Measurements from ENCODE around the gene CHCHD3. TPM values are rescaled to one million over a fixed set of nuclear protein-coding genes. Genes with fewer than 3 reads are reported as not detected.

Gene CHCHD3
- total and polyA plus RNA-seq, 2 of the 4 experiments (the other 2 are of a cell fraction): 56.9 to 141 TPM

DNA sequence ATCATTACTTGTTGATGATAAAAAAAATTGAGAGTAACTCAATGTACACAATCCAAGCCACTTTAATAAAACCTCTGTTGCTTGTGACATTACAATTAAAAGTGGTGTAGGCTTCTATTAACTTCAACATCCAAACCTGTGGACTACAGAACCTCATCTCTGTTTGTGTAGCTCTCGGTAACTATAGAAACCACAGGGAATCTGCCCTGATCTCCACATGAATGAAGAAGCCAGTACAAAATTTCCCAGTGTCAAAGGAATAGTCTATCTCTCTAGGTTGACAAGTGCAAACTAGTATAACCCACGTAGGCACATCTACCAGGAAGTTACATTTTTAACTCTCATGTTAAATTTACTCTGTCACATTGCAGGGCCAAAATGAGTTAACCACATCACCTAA, 204.3 kb downstream of the CHCHD3 start:
- peaks cover 3 to 7% of the 10 kb centered on the region in 2 experiments; a peak in 2 of 4 replicates for H3K79me1 ChIP-seq (ENCODE audit: low read depth in 1 of 2, low read length in 2 of 2)
- no peak overlapping the region for H2AK5ac ChIP-seq (ENCODE audit: low read depth, low read length)
- dilution Hi-C loops (cut with HindIII; ENCODE audit: low sequenced_read_pairs, unreplicated experiment) (no loop called here), in situ Hi-C loops (cut with MboI; ENCODE audit: low sequenced_read_pairs) (no loop called here), intact Hi-C loops (cut with micrococcal nuclease) (no loop called here)
- POLR2A ChIA-PET (ENCODE audit: unreplicated experiment): no interaction called here
- no peak overlapping the region for H2BK5ac ChIP-seq (ENCODE audit: low read depth, low read length, poor library complexity, severe bottlenecking)
- H3K9ac ChIP-seq (ENCODE audit: low read depth, low read length): no peak overlapping the region
- no peak overlapping the region for H2BK15ac ChIP-seq (ENCODE audit: low read depth, low read length)
- DNase-seq (no peak), ATAC-seq (ENCODE audit: low read depth) (no peak)
- H3K23ac ChIP-seq (ENCODE audit: low read depth, low read length): no peak overlapping the region
- H3K18ac ChIP-seq (ENCODE audit: low read depth, low read length): no peak overlapping the region
- no peak overlapping the region for H3K4me3 ChIP-seq (ENCODE audit: insufficient read depth, low read depth, low read length)
- H3K27ac ChIP-seq (ENCODE audit: insufficient read depth, low read length): no peak overlapping the region
- no peaks in the 10 kb centered on the region for H3K9me1 ChIP-seq (ENCODE audit: insufficient read depth, low read length)
- H2BK20ac ChIP-seq (ENCODE audit: low read depth, low read length): no peak overlapping the region
- H3K4me1 ChIP-seq (ENCODE audit: control insufficient read depth, insufficient read depth, low read length): peaks cover 2% of the 10 kb centered on the region; the same call in 1 of the 2 replicates
- no peak overlapping the region for H2BK120ac ChIP-seq (ENCODE audit: low read depth, low read length)
- H3K4me2 ChIP-seq (ENCODE audit: low read depth, low read length): no peak overlapping the region
- WGBS, 2 experiments (ENCODE audit: extremely low coverage in 2 of 2, insufficient read length in 1 of 2): 80% methylated on average over 1 of the region's 2 CpGs; no CpG with 5 or more reads in 1 of the 2 experiments
- H4K5ac ChIP-seq (ENCODE audit: low read depth, low read length): no peak overlapping the region
- no peak overlapping the region for H3K14ac ChIP-seq (replicated peaks; ENCODE audit: low read depth, low read length)
- no peak overlapping the region for H4K91ac ChIP-seq (ENCODE audit: insufficient read depth, low read depth, low read length)
- no peaks in the 10 kb centered on the region for H3K9me3 ChIP-seq (ENCODE audit: control insufficient read depth, insufficient read depth, low read length)
- H2AK9ac ChIP-seq (replicated peaks; ENCODE audit: low read depth, low read length, poor library complexity): no peak overlapping the region
- BruUV-seq (replicated peaks): no TSS peak
- no peaks in the 10 kb centered on the region for H4K20me1 ChIP-seq (ENCODE audit: insufficient read depth, low read length)
- TF ChIP-seq, protein P1, sequence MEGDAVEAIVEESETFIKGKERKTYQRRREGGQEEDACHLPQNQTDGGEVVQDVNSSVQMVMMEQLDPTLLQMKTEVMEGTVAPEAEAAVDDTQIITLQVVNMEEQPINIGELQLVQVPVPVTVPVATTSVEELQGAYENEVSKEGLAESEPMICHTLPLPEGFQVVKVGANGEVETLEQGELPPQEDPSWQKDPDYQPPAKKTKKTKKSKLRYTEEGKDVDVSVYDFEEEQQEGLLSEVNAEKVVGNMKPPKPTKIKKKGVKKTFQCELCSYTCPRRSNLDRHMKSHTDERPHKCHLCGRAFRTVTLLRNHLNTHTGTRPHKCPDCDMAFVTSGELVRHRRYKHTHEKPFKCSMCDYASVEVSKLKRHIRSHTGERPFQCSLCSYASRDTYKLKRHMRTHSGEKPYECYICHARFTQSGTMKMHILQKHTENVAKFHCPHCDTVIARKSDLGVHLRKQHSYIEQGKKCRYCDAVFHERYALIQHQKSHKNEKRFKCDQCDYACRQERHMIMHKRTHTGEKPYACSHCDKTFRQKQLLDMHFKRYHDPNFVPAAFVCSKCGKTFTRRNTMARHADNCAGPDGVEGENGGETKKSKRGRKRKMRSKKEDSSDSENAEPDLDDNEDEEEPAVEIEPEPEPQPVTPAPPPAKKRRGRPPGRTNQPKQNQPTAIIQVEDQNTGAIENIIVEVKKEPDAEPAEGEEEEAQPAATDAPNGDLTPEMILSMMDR (conservative IDR thresholded peaks at IDR 0.05; ENCODE audit: low read depth, low read length): no peak
- TF ChIP-seq POLR2A (IDR thresholded peaks at IDR 0.05; ENCODE audit: low read depth, low read length) (no peak), BHLHE40 (IDR thresholded peaks at IDR 0.05; ENCODE audit: low read depth, low read length) (no peak), CEBPB (IDR thresholded peaks at IDR 0.05; ENCODE audit: low read depth, low read length) (no peak), RAD21 (IDR thresholded peaks at IDR 0.05; ENCODE audit: low read length) (no peak), MAFK (IDR thresholded peaks at IDR 0.05; ENCODE audit: low read depth, low read length) (no peak), MAZ (IDR thresholded peaks at IDR 0.05; ENCODE audit: borderline replicate concordance, low read depth, low read length) (no peak), SMC3 (IDR thresholded peaks at IDR 0.05; ENCODE audit: low read depth, low read length) (no peak), NFE2L2 (IDR thresholded peaks at IDR 0.05; ENCODE audit: low read depth, low read length) (no peak), RFX5 (IDR thresholded peaks at IDR 0.05; ENCODE audit: low read depth, low read length) (no peak), FOS (IDR thresholded peaks at IDR 0.05; ENCODE audit: low read depth, low read length) (no peak), CHD1 (IDR thresholded peaks at IDR 0.05; ENCODE audit: low read depth, low read length) (no peak)
- TF ChIP-seq, protein P2, sequence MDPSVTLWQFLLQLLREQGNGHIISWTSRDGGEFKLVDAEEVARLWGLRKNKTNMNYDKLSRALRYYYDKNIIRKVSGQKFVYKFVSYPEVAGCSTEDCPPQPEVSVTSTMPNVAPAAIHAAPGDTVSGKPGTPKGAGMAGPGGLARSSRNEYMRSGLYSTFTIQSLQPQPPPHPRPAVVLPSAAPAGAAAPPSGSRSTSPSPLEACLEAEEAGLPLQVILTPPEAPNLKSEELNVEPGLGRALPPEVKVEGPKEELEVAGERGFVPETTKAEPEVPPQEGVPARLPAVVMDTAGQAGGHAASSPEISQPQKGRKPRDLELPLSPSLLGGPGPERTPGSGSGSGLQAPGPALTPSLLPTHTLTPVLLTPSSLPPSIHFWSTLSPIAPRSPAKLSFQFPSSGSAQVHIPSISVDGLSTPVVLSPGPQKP (IDR thresholded peaks at IDR 0.05; ENCODE audit: borderline replicate concordance, low read depth, low read length): no peak
- TF ChIP-seq, protein P3, sequence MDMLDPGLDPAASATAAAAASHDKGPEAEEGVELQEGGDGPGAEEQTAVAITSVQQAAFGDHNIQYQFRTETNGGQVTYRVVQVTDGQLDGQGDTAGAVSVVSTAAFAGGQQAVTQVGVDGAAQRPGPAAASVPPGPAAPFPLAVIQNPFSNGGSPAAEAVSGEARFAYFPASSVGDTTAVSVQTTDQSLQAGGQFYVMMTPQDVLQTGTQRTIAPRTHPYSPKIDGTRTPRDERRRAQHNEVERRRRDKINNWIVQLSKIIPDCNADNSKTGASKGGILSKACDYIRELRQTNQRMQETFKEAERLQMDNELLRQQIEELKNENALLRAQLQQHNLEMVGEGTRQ (IDR thresholded peaks at IDR 0.05; ENCODE audit: low read depth, low read length): no peak
- CTCF ChIA-PET: no interaction called here
- H3K36me3 ChIP-seq (ENCODE audit: control insufficient read depth, insufficient read depth, low read length): no peaks in the 10 kb centered on the region
- H4K8ac ChIP-seq (ENCODE audit: low read depth in 2 of 2, low read length in 2 of 2): no peak overlapping the region
- no peak overlapping the region for H3K56ac ChIP-seq (ENCODE audit: extremely low read depth, insufficient read depth, low read length)
- no peaks in the 10 kb centered on the region for H3K27me3 ChIP-seq (ENCODE audit: control insufficient read depth, insufficient read depth, low read length)
- H2AFZ ChIP-seq (replicated peaks; ENCODE audit: low read length, poor library complexity): no peak overlapping the region
- no peak overlapping the region for H3K4ac ChIP-seq (ENCODE audit: low read depth, low read length)
